Measurements from ENCODE around the gene JHY.

GRCh38 chr11:122862091-122862490 is 20.5 kb upstream of the JHY start:
- TF ChIP-seq POLR2A (IDR thresholded peaks at IDR 0.05; ENCODE audit: low read length) (no peak), GATA1 (IDR thresholded peaks at IDR 0.05; ENCODE audit: low read depth, low read length) (no peak)

All from erythroblast (primary cell).